BJ (cell line): Measurements from ENCODE around the gene UPF1. TPM values are rescaled to one million over a fixed set of nuclear protein-coding genes. Genes with fewer than 3 reads are reported as not detected.

Experiments used
- CTCF ChIA-PET: fragments of 350-600 bp; formaldehyde crosslinking; extraction: SDS; loops from one replicate; lab custom pipeline; 2021; ENCODE audit warnings: antibody characterized with exemption, inconsistent platforms; lab: Yijun Ruan, JAX
- POLR2A ChIA-PET: fragments of 300-600 bp; sonication (Branson Sonifier 250); formaldehyde crosslinking; extraction: SDS; loops from one replicate; lab custom pipeline; 2021; ENCODE audit warnings: antibody characterized with exemption; lab: Charles Lee
- DNase-seq: peaks from one replicate; pipeline ENCODE4 v3.0.0-alpha.2; 2011; ENCODE audit warnings: low read depth
- H3K27me3 ChIP-seq: 2 replicates; pipeline ENCODE4 v1.6.0; 2011; ENCODE audit warnings: low read length; ENCODE audit not compliant: control insufficient read depth, insufficient read depth
- H3K36me3 ChIP-seq: 2 replicates; pipeline ENCODE4 v1.5.1; 2011; ENCODE audit warnings: low read length; ENCODE audit not compliant: control insufficient read depth, insufficient read depth
- H3K4me3 ChIP-seq: 2 replicates; pipeline ENCODE4 v1.5.1; 2011; ENCODE audit warnings: low read depth, mild to moderate bottlenecking, control low read depth, low read length
- CTCF ChIP-seq: IDR thresholded peaks from 2 replicates; pipeline ENCODE4 v1.5.1; 2011; ENCODE audit warnings: low read depth, mild to moderate bottlenecking, control low read depth, inconsistent platforms, low read length, moderate library complexity; ENCODE audit not compliant: insufficient read depth
- polyA plus RNA-seq: library from polyadenylated mRNA; depleted of rRNA; stranded (reverse); fragments of >200 nt; gene quantifications from 2 replicates; pipeline ENCODE4 v1.2.3, GENCODE V29; 2011

Gene UPF1
- polyA plus RNA-seq, 1 experiment: 24.1 TPM

GRCh38 chr19:18839465-18840287 lies 7.9 kb downstream of the UPF1 start:
- POLR2A ChIA-PET: no interaction called here
- Histone ChIP-seq H3K27me3 (no peaks in the 10 kb centered on the region), H3K4me3 (no peak overlapping the region), H3K36me3 (peaks cover 1% of the 10 kb centered on the region; the same call in 1 of the 2 replicates)
- no peak for DNase-seq
- no peak for TF ChIP-seq CTCF
- CTCF ChIA-PET: interaction anchor here (1.0 to 6.2 kb wide), 4 partner anchors 7 to 248 kb away, joined by 3 to 47 read pairs (median 4); no protein-coding TSS in a partner anchor

- ChIA-PET POLR2A (interaction anchor here (0.7 kb wide), 1 partner anchor 252 kb away, joined by 3 read pairs; no protein-coding TSS in a partner anchor), CTCF (interaction anchor here (1.0 to 1.6 kb wide), 3 partner anchors 8 to 248 kb away, joined by 3 to 4 read pairs (median 3); no protein-coding TSS in a partner anchor)
- H3K27me3 ChIP-seq: no peaks in the 10 kb centered on the region
- no peak for DNase-seq
- H3K4me3 ChIP-seq: no peak overlapping the region
- TF ChIP-seq CTCF: no peak
- H3K36me3 ChIP-seq: peaks cover 2% of the 10 kb centered on the region; the same call in 1 of the 2 replicates
Observed at GRCh38 chr19:18840288-18841267, 8.8 kb downstream of the UPF1 start.

GRCh38 chr19:18841400-18841799 lies 9.6 kb downstream of the UPF1 start:
- no peak for TF ChIP-seq CTCF
- no peak for DNase-seq
- no peak overlapping the region for H3K4me3 ChIP-seq
- ChIA-PET CTCF (interaction anchor here (1.6 kb wide), 1 partner anchor 249 kb away, joined by 4 read pairs; no protein-coding TSS in a partner anchor), POLR2A (interaction anchor here (0.7 kb wide), 1 partner anchor 252 kb away, joined by 3 read pairs; no protein-coding TSS in a partner anchor)
- H3K36me3 ChIP-seq: peaks cover 5% of the 10 kb centered on the region
- H3K27me3 ChIP-seq: no peaks in the 10 kb centered on the region

GRCh38 chr19:18842166-18842565 lies 10.4 kb downstream of the UPF1 start:
- TF ChIP-seq CTCF: no peak
- Histone ChIP-seq H3K4me3 (no peak overlapping the region), H3K27me3 (no peaks in the 10 kb centered on the region), H3K36me3 (peaks cover 5% of the 10 kb centered on the region)
- ChIA-PET CTCF (no interaction called here), POLR2A (interaction anchor here (0.7 kb wide), 1 partner anchor 47 kb away, joined by 6 read pairs; no protein-coding TSS in a partner anchor)
- no peak for DNase-seq
